SK-N-SH (cell line): ENCODE data around the gene KRT40. TPM values are rescaled to one million over a fixed set of nuclear protein-coding genes. Genes with fewer than 3 reads are reported as not detected.

Source experiments
- CTCF ChIA-PET: fragments of 300-600, 350-600 bp; formaldehyde crosslinking; extraction: SDS; loops from one replicate; lab custom pipeline; 2021; lab: Yijun Ruan, JAX
- POLR2A ChIA-PET: fragments of 350-600 bp; sonication (Branson Sonifier 250); formaldehyde crosslinking; extraction: SDS; loops from one replicate; lab custom pipeline; 2020; ENCODE audit warnings: antibody characterized with exemption, inconsistent platforms; lab: Yijun Ruan, JAX
- DNase-seq: peaks from one replicate; pipeline ENCODE4 v3.0.0; 2012
- H2AFZ ChIP-seq: fragments of 200-600 bp; sonication (generic); 2 replicates; pipeline ENCODE4 v1.8.1; 2016; ENCODE audit warnings: antibody characterized with exemption, mild to moderate bottlenecking, low read depth
- H3F3A ChIP-seq: fragments of 200-600 bp; sonication (generic); replicated peaks from 2 replicates; pipeline ENCODE3; 2016; ENCODE audit warnings: antibody characterized with exemption, mild to moderate bottlenecking; ENCODE audit not compliant: insufficient read depth
- H3K27ac ChIP-seq, 2 experiments: fragments of 200-500 bp in 1 of 2; fragments of 200-600 bp in 1 of 2; sonication (Bioruptor generic) in 1 of 2; sonication (generic), shearing (Covaris generic) in 1 of 2; 2 replicates each; pipeline versions ENCODE4 v1.5.1 to v1.6.1; 2014 to 2016; ENCODE audit warnings: low read depth in 2 of 2, inconsistent platforms in 1 of 2, low read length in 1 of 2, mild to moderate bottlenecking in 1 of 2, mixed read lengths in 1 of 2
- H3K27me3 ChIP-seq: fragments of 200-600 bp; sonication (generic), shearing (Covaris generic); 2 replicates; pipeline ENCODE4 v1.6.1; 2016; ENCODE audit warnings: mixed run types; ENCODE audit not compliant: insufficient read depth
- H3K36me3 ChIP-seq, 2 experiments: fragments of 200-500 bp in 1 of 2; fragments of 200-600 bp in 1 of 2; sonication (Bioruptor generic) in 1 of 2; sonication (generic) in 1 of 2; replicated peaks in 1 of 2; 2 replicates each; pipeline versions ENCODE3 to v1.5.1; 2014 to 2016; ENCODE audit warnings: low read length in 1 of 2, mild to moderate bottlenecking in 1 of 2; ENCODE audit not compliant: insufficient read depth in 2 of 2, control insufficient read depth in 1 of 2
- H3K4me1 ChIP-seq, 2 experiments: fragments of 200-500 bp in 1 of 2; fragments of 200-600 bp in 1 of 2; sonication (Bioruptor generic) in 1 of 2; sonication (generic), shearing (Covaris generic) in 1 of 2; 2 replicates each; pipeline versions ENCODE4 v1.5.1 to v1.6.1; 2014 to 2016; ENCODE audit warnings: low read depth in 1 of 2, low read length in 1 of 2, mixed run types in 1 of 2; ENCODE audit not compliant: insufficient read depth in 2 of 2, control insufficient read depth in 1 of 2
- H3K4me2 ChIP-seq: fragments of 200-600 bp; sonication (generic), shearing (Covaris generic); 2 replicates; pipeline ENCODE4 v1.6.1; 2017; ENCODE audit warnings: mixed run types
- H3K4me3 ChIP-seq, 2 experiments: fragments of 200-500 bp in 1 of 2; fragments of 200-600 bp in 1 of 2; sonication (Bioruptor generic) in 1 of 2; sonication (generic), shearing (Covaris generic) in 1 of 2; 2 replicates each; pipeline versions ENCODE4 v1.5.1 to v1.8.1; 2014 to 2016; ENCODE audit warnings: low read depth in 2 of 2, inconsistent platforms in 1 of 2, low read length in 1 of 2, mild to moderate bottlenecking in 1 of 2, mixed read lengths in 1 of 2, moderate library complexity in 1 of 2
- H3K79me2 ChIP-seq: fragments of 200-600 bp; sonication (generic); 2 replicates; pipeline ENCODE4 v1.8.1; 2017; ENCODE audit warnings: mild to moderate bottlenecking; ENCODE audit not compliant: insufficient read depth
- H3K9ac ChIP-seq: fragments of 200-600 bp; sonication (generic); 2 replicates; pipeline ENCODE4 v1.6.1; 2017; ENCODE audit warnings: mixed run types
- H3K9me2 ChIP-seq: fragments of 200-600 bp; sonication (generic); 2 replicates; pipeline ENCODE4 v1.6.1; 2017; ENCODE audit warnings: mixed run types
- H3K9me3 ChIP-seq: fragments of 200-600 bp; sonication (generic); 2 replicates; pipeline ENCODE4 v1.6.1; 2017; ENCODE audit warnings: mixed run types, mild to moderate bottlenecking, moderate library complexity
- H4K20me1 ChIP-seq: fragments of 200-600 bp; sonication (generic); 2 replicates; pipeline ENCODE4 v1.6.1; 2017; ENCODE audit warnings: mild to moderate bottlenecking, mixed run types; ENCODE audit not compliant: insufficient read depth
- ELF1 ChIP-seq: IDR thresholded peaks from 2 replicates; pipeline ENCODE4 v1.4.0; 2012
- EP300 ChIP-seq, 2 experiments: IDR thresholded peaks; 2 replicates each; pipeline versions ENCODE4 v1.4.0 to v1.6.1; 2012; ENCODE audit warnings: borderline replicate concordance in 1 of 2, low read depth in 1 of 2, low read length in 1 of 2
- FOSL2 ChIP-seq: IDR thresholded peaks from 2 replicates; pipeline ENCODE4 v1.4.0; 2012; ENCODE audit warnings: low read depth, mild to moderate bottlenecking, moderate library complexity, borderline replicate concordance
- FOXM1 ChIP-seq: IDR thresholded peaks from 2 replicates; pipeline ENCODE4 v1.4.0; 2012; ENCODE audit warnings: low read depth, mild to moderate bottlenecking
- GABPA ChIP-seq: IDR thresholded peaks from 2 replicates; pipeline ENCODE4 v1.4.0; 2012; ENCODE audit warnings: low read depth, mild to moderate bottlenecking
- JUND ChIP-seq: IDR thresholded peaks from 2 replicates; pipeline ENCODE4 v1.4.0; 2012
- MEF2A ChIP-seq: IDR thresholded peaks from 2 replicates; pipeline ENCODE4 v1.4.0; 2012; ENCODE audit warnings: low read depth, borderline replicate concordance
- MXI1 ChIP-seq: IDR thresholded peaks from 2 replicates; pipeline ENCODE4 v1.6.1; 2012; ENCODE audit warnings: mild to moderate bottlenecking, low read depth, low read length, improper control_type of control experiment
- NFIC ChIP-seq: IDR thresholded peaks from 2 replicates; pipeline ENCODE4 v1.4.0; 2012; ENCODE audit warnings: borderline replicate concordance
- POLR2AphosphoS5 ChIP-seq: IDR thresholded peaks from 2 replicates; pipeline ENCODE4 v1.6.1; 2012; ENCODE audit warnings: low read depth, low read length
- RAD21 ChIP-seq: IDR thresholded peaks from 2 replicates; pipeline ENCODE4 v1.6.1; 2012; ENCODE audit warnings: mild to moderate bottlenecking, low read length
- RCOR1 ChIP-seq: fragments of 150-350 bp; IDR thresholded peaks from 2 replicates; pipeline ENCODE4 v1.6.1; 2017; ENCODE audit warnings: antibody characterized with exemption, low read length
- RFX5 ChIP-seq: IDR thresholded peaks from 2 replicates; pipeline ENCODE4 v1.6.1; 2012; ENCODE audit warnings: mild to moderate bottlenecking, improper control_type of control experiment, low read length
- SMC3 ChIP-seq: IDR thresholded peaks from 2 replicates; pipeline ENCODE4 v1.6.1; 2012; ENCODE audit warnings: low read depth, low read length, improper control_type of control experiment
- TCF12 ChIP-seq: IDR thresholded peaks from 2 replicates; pipeline ENCODE4 v1.4.0; 2012
- TEAD4 ChIP-seq: IDR thresholded peaks from 2 replicates; pipeline ENCODE4 v1.4.0; 2012; ENCODE audit warnings: mild to moderate bottlenecking, borderline replicate concordance; ENCODE audit not compliant: insufficient read depth
- WGBS: methylation state at CpG from one replicate; pipeline ENCODE4 v1.1.6; 2017; ENCODE audit warnings: low lambda C conversion rate; 5-methylcytosine and 5-hydroxymethylcytosine counted together
- polyA plus RNA-seq, 3 experiments: library from polyadenylated mRNA; depleted of rRNA; stranded (reverse); fragments of >200 nt; gene quantifications; 2 replicates each; pipeline ENCODE4 v1.2.3, GENCODE V29; 2012
- TF ChIP-seq, protein P1 (sequence below): fragments of 150-350 bp; IDR thresholded peaks from 2 replicates; pipeline ENCODE4 v1.6.1; 2016; ENCODE audit warnings: mild to moderate bottlenecking, low read depth, low read length
- TF ChIP-seq, protein P2 (sequence below): IDR thresholded peaks from 2 replicates; pipeline ENCODE4 v1.4.0; 2012; ENCODE audit warnings: low read depth, borderline replicate concordance
- TF ChIP-seq, protein P3 (sequence below): fragments of 200-600 bp; sonication (generic); IDR thresholded peaks from 2 replicates; pipeline ENCODE4 v1.6.1; 2017; ENCODE audit warnings: antibody characterized with exemption, mild to moderate bottlenecking, moderate library complexity

Gene KRT40
- polyA plus RNA-seq, 1 of the 3 experiments (the other 2 are of a cell fraction), result not detected

DNA sequence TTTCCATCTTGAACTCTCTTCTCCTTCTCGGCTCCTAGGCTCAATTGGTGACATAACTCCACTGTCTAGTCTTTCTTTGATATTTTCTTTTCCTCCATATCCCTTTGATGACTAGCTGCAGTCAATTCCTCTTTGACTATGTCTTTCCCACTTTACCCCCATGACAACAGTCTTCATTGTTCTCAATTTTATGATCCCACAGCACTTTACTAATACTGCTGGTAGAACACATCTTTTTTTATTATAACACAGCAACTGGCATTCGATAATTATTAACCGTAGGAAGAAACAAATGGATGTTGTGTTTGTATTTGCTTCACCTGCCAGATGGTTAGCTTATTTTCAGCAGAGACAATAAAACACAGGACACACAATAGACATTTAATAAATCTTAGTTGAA, 8.5 kb upstream of the KRT40 start:
- POLR2A ChIA-PET, result no interaction called here
- no peak overlapping the region for H3K4me2 ChIP-seq
- H3K9ac ChIP-seq, result no peak overlapping the region
- no peaks in the 10 kb centered on the region for H4K20me1 ChIP-seq
- H3K4me1 ChIP-seq, result no peaks in the 10 kb centered on the region
- no peak overlapping the region for H3K27ac ChIP-seq
- no peaks in the 10 kb centered on the region for H3K79me2 ChIP-seq
- H2AFZ ChIP-seq, result no peak overlapping the region
- H3K9me2 ChIP-seq, result no peaks in the 10 kb centered on the region; the same call in 1 of the 2 replicates
- H3K9me3 ChIP-seq, result no peaks in the 10 kb centered on the region
- peaks cover 36% of the 10 kb centered on the region for H3K27me3 ChIP-seq
- no peaks in the 10 kb centered on the region for H3K36me3 ChIP-seq
- CTCF ChIA-PET, result no interaction called here
- no peak for TF ChIP-seq TCF12
- no peak for TF ChIP-seq RFX5
- TF ChIP-seq FOSL2, result no peak
- TF ChIP-seq NFIC, result no peak
- no peak for TF ChIP-seq MXI1
- TF ChIP-seq EP300 (IDR thresholded peaks at IDR 0.05; ENCODE audit: borderline replicate concordance in 1 of 2, low read depth in 1 of 2, low read length in 1 of 2), result no peak
- TF ChIP-seq RAD21, result no peak
- TF ChIP-seq POLR2AphosphoS5, result no peak
- no peak for TF ChIP-seq RCOR1
- no peak for TF ChIP-seq GABPA
- DNase-seq, result no peak
- WGBS, result 15% methylated on average over 3 of the region's 3 CpGs
- no peaks in the 10 kb centered on the region for H3F3A ChIP-seq
- no peak overlapping the region for H3K4me3 ChIP-seq

DNA sequence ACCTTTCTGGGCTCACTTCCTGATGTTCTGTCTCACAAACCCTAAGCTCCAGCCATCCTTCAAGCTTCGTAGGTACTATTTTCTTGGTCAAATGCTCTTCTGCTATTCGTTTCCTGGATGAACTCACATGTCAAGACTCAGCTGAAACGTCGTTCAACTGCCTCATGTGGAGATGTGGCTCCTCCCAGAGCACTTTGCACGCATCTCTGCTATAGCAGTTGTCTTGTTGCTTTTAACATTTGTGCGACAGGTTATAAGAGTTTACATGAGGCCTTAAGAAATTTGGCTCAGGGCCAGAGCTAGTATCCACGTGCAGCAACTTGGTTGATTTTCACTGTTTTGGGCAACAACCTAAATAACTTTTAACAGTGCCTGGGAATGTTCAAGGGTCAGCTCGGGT, 2.8 kb upstream of the KRT40 start:
- H4K20me1 ChIP-seq, result no peaks in the 10 kb centered on the region
- H3K9me3 ChIP-seq, result no peaks in the 10 kb centered on the region
- H3K4me3 ChIP-seq, result no peak overlapping the region
- no peaks in the 10 kb centered on the region for H3K4me1 ChIP-seq
- TF ChIP-seq MEF2A (no peak), SMC3 (no peak), MXI1 (no peak), TEAD4 (no peak), FOXM1 (no peak), JUND (no peak), ELF1 (no peak), POLR2AphosphoS5 (no peak)
- TF ChIP-seq, protein P1, sequence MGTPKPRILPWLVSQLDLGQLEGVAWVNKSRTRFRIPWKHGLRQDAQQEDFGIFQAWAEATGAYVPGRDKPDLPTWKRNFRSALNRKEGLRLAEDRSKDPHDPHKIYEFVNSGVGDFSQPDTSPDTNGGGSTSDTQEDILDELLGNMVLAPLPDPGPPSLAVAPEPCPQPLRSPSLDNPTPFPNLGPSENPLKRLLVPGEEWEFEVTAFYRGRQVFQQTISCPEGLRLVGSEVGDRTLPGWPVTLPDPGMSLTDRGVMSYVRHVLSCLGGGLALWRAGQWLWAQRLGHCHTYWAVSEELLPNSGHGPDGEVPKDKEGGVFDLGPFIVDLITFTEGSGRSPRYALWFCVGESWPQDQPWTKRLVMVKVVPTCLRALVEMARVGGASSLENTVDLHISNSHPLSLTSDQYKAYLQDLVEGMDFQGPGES, result no peak
- TF ChIP-seq, protein P2, sequence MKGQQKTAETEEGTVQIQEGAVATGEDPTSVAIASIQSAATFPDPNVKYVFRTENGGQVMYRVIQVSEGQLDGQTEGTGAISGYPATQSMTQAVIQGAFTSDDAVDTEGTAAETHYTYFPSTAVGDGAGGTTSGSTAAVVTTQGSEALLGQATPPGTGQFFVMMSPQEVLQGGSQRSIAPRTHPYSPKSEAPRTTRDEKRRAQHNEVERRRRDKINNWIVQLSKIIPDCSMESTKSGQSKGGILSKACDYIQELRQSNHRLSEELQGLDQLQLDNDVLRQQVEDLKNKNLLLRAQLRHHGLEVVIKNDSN, result no peak
- TF ChIP-seq, protein P3, sequence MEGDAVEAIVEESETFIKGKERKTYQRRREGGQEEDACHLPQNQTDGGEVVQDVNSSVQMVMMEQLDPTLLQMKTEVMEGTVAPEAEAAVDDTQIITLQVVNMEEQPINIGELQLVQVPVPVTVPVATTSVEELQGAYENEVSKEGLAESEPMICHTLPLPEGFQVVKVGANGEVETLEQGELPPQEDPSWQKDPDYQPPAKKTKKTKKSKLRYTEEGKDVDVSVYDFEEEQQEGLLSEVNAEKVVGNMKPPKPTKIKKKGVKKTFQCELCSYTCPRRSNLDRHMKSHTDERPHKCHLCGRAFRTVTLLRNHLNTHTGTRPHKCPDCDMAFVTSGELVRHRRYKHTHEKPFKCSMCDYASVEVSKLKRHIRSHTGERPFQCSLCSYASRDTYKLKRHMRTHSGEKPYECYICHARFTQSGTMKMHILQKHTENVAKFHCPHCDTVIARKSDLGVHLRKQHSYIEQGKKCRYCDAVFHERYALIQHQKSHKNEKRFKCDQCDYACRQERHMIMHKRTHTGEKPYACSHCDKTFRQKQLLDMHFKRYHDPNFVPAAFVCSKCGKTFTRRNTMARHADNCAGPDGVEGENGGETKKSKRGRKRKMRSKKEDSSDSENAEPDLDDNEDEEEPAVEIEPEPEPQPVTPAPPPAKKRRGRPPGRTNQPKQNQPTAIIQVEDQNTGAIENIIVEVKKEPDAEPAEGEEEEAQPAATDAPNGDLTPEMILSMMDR, result no peak
- H3K36me3 ChIP-seq, result no peaks in the 10 kb centered on the region
- no peaks in the 10 kb centered on the region for H3F3A ChIP-seq
- H3K9me2 ChIP-seq, result no peaks in the 10 kb centered on the region; the same call in 1 of the 2 replicates
- no peak overlapping the region for H3K4me2 ChIP-seq
- 26% methylated on average over 8 of the region's 8 CpGs for WGBS
- no peaks in the 10 kb centered on the region for H3K79me2 ChIP-seq
- ChIA-PET POLR2A (no interaction called here), CTCF (interaction anchor here (1.2 kb wide), 1 partner anchor 23 kb away, joined by 3 read pairs; no protein-coding TSS in a partner anchor)
- H3K9ac ChIP-seq, result no peak overlapping the region
- H3K27me3 ChIP-seq, result peaks cover 41% of the 10 kb centered on the region
- H2AFZ ChIP-seq, result no peak overlapping the region
- H3K27ac ChIP-seq, result no peak overlapping the region
- no peak for DNase-seq
